ENCODE results near the gene KCNG4. TPM values are rescaled to one million over a fixed set of nuclear protein-coding genes. Genes with fewer than 3 reads are reported as not detected.

Gene KCNG4
- total and polyA plus RNA-seq, 2 of the 8 experiments (the other 6 are each of a cell fraction or from before 2014, with no cell fraction given), result not detected

DNA sequence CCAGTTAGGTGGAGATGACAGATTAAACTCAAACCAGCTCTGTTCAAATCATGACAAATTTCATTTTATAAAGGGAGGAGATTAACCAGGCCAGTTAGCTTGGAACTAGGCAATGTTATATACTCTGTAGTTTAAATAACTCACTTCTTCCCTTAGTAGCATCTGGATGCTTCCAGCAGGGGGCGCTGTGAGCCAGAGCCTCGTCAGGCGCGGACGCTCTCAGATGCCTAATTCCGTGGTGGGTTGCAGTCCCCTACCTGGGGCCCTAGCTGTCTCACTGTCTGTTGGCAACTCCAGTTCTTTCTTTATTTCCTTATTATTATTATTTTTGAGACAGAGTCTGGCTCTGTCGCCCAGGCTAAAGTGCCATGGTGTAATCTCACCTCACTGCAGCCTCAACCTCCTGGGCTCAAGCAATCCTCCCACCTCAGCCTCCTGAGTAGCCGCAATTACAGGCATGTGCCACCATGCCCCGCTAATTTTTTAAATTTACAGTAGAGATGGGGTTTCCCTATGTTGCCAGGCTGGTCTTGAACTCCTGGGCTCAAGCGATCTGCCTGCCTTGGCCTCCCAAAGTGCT is 37.5 kb upstream of the KCNG4 start (continued):
- TF ChIP-seq RAD21 (IDR thresholded peaks at IDR 0.05 in 1 of 2, conservative IDR thresholded peaks at IDR 0.05 in 1 of 2; ENCODE audit: low read depth in 2 of 2, low read length in 2 of 2) (peak; percentile 90 to 95), HDAC2 (IDR thresholded peaks at IDR 0.05; ENCODE audit: borderline replicate concordance in 1 of 2, low read depth in 2 of 2, low read length in 2 of 2) (no peak)
- TF ChIP-seq, protein P1, sequence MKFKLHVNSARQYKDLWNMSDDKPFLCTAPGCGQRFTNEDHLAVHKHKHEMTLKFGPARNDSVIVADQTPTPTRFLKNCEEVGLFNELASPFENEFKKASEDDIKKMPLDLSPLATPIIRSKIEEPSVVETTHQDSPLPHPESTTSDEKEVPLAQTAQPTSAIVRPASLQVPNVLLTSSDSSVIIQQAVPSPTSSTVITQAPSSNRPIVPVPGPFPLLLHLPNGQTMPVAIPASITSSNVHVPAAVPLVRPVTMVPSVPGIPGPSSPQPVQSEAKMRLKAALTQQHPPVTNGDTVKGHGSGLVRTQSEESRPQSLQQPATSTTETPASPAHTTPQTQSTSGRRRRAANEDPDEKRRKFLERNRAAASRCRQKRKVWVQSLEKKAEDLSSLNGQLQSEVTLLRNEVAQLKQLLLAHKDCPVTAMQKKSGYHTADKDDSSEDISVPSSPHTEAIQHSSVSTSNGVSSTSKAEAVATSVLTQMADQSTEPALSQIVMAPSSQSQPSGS (IDR thresholded peaks at IDR 0.05; ENCODE audit: low read length), result 0 out of 2 replicates have a peak, but pooled peaks have one; percentile 28
- TF ChIP-seq, protein P2, sequence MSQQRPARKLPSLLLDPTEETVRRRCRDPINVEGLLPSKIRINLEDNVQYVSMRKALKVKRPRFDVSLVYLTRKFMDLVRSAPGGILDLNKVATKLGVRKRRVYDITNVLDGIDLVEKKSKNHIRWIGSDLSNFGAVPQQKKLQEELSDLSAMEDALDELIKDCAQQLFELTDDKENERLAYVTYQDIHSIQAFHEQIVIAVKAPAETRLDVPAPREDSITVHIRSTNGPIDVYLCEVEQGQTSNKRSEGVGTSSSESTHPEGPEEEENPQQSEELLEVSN (IDR thresholded peaks at IDR 0.05), result peak; percentile 21; the same call in 1 of the 2 replicates

All from H1 (cell line).